ENCODE results near the gene CALR3.

- TF ChIP-seq TAF1 (IDR thresholded peaks at IDR 0.05; ENCODE audit: borderline replicate concordance, insufficient read depth, low read length) (no peak), POLR2AphosphoS5 (IDR thresholded peaks at IDR 0.05; ENCODE audit: low read depth, low read length) (no peak)
These were observed 33.2 kb downstream of the CALR3 start for GRCh38 chr19:16462757-16463250.
